HepG2 (cell line): ENCODE data around the gene CCDC69. TPM values are rescaled to one million over a fixed set of nuclear protein-coding genes. Genes with fewer than 3 reads are reported as not detected.

Experiments used
- ATF7-NPFF ChIP-seq: sonication (generic); formaldehyde crosslinking; IDR thresholded peaks from 2 replicates; pipeline ENCODE4 v1.8.1; 2023; ENCODE audit warnings: mild to moderate bottlenecking, low read depth, missing genetic modification reagents, moderate library complexity
- CENPBD1 ChIP-seq: sonication (generic); formaldehyde crosslinking; IDR thresholded peaks from 2 replicates; pipeline ENCODE4 v1.8.0; 2022; ENCODE audit warnings: missing genetic modification reagents, low read depth, mild to moderate bottlenecking, borderline replicate concordance
- ESRRA ChIP-seq: sonication (generic); formaldehyde crosslinking; IDR thresholded peaks from 2 replicates; pipeline ENCODE4 v1.5.1; 2020; ENCODE audit warnings: mild to moderate bottlenecking, low read depth, missing genetic modification reagents
- GTF2F1 ChIP-seq: fragments of 150-350 bp; IDR thresholded peaks from 2 replicates; pipeline ENCODE4 v1.6.1; 2014; ENCODE audit warnings: low read length
- GZF1 ChIP-seq: sonication (generic); formaldehyde crosslinking; IDR thresholded peaks from 2 replicates; pipeline ENCODE4 v1.5.1; 2020; ENCODE audit warnings: mild to moderate bottlenecking, missing genetic modification reagents
- ISL2 ChIP-seq: sonication (generic); formaldehyde crosslinking; IDR thresholded peaks from 2 replicates; pipeline ENCODE4 v1.5.0; 2020; ENCODE audit warnings: missing genetic modification reagents
- KAT8 ChIP-seq: IDR thresholded peaks from 2 replicates; pipeline ENCODE4 v1.6.1; 2016; ENCODE audit warnings: missing genetic modification reagents, missing compliant biosample characterization
- KDM2A ChIP-seq: sonication (generic); formaldehyde crosslinking; IDR thresholded peaks from 2 replicates; pipeline ENCODE4 v1.4.0; 2020; ENCODE audit warnings: low read depth, missing genetic modification reagents, borderline replicate concordance
- MEIS1 ChIP-seq: sonication (generic); formaldehyde crosslinking; IDR thresholded peaks from 2 replicates; pipeline ENCODE4 v1.9.0; 2021; ENCODE audit warnings: mild to moderate bottlenecking, missing genetic modification reagents, moderate library complexity, borderline replicate concordance
- MTF1 ChIP-seq: sonication (generic); formaldehyde crosslinking; IDR thresholded peaks from 2 replicates; pipeline ENCODE4 v1.5.0; 2020; ENCODE audit warnings: missing genetic modification reagents
- SIN3A ChIP-seq: IDR thresholded peaks from 2 replicates; pipeline ENCODE4 v1.6.1; 2011; ENCODE audit warnings: low read depth, mild to moderate bottlenecking, control low read depth, low read length, borderline replicate concordance
- TEAD3 ChIP-seq: optimal IDR thresholded peaks from 2 replicates; pipeline ENCODE3; 2016; ENCODE audit warnings: borderline replicate concordance
- ZHX2 ChIP-seq, 2 experiments: sonication (generic) in 1 of 2; formaldehyde crosslinking in 1 of 2; IDR thresholded peaks; 2 replicates each; pipeline versions ENCODE4 v1.6.1 to v1.9.0; 2014 to 2022; ENCODE audit warnings: antibody characterized with exemption in 1 of 2, borderline replicate concordance in 1 of 2, inconsistent platforms in 1 of 2, low read depth in 1 of 2, missing genetic modification reagents in 1 of 2
- ZNF451 ChIP-seq: sonication (generic); formaldehyde crosslinking; IDR thresholded peaks from 2 replicates; pipeline ENCODE4 v1.5.0; 2020; ENCODE audit warnings: mild to moderate bottlenecking, missing genetic modification reagents
- ZNF800 ChIP-seq: sonication (generic); formaldehyde crosslinking; IDR thresholded peaks from 2 replicates; pipeline ENCODE4 v1.4.0; 2020; ENCODE audit warnings: missing genetic modification reagents
- polyA plus RNA-seq, 8 experiments: library from polyadenylated mRNA; depleted of rRNA in 3 of 8; stranded (reverse) in 7 of 8; unstranded in 1 of 8; fragments of >200 nt; fragmentation: Illumina TruSeq in 4 of 8; extraction: Trizol in 4 of 8; gene quantifications; 2 replicates each; pipeline versions ENCODE4 v1.2.1 to v1.2.3, GENCODE V29; 2011 to 2016; ENCODE audit warnings: low read depth in 4 of 8, missing spikeins in 1 of 8, mixed read lengths in 1 of 8; ENCODE audit not compliant: insufficient read depth in 1 of 8
- total RNA-seq, 5 experiments: library from RNA; depleted of rRNA; stranded (reverse); fragments of >200 nt; fragmentation: Illumina TruSeq; extraction: Trizol; gene quantifications; 2 replicates each; pipeline ENCODE4 v1.2.3, GENCODE V29; 2016; ENCODE audit warnings: low read depth in 1 of 5
- TF ChIP-seq, protein P1 (sequence below): sonication (generic); formaldehyde crosslinking; IDR thresholded peaks from 2 replicates; pipeline ENCODE4 v1.8.0; 2022; ENCODE audit warnings: missing genetic modification reagents, mild to moderate bottlenecking, borderline replicate concordance
- TF ChIP-seq, protein P2 (sequence below): sonication (generic); formaldehyde crosslinking; IDR thresholded peaks from 2 replicates; pipeline ENCODE4 v1.4.0; 2020; ENCODE audit warnings: missing genetic modification reagents, mild to moderate bottlenecking, borderline replicate concordance

CCDC69 gene
- total and polyA plus RNA-seq, 2 of the 13 experiments (the other 11 are each of a cell fraction or from before 2014, with no cell fraction given), result 12.2 to 45.2 TPM

GRCh38 chr5:151157426-151158286, 66.2 kb downstream of the CCDC69 start, which contains the start of gene ANXA6 (continued):
- TF ChIP-seq, protein P1, sequence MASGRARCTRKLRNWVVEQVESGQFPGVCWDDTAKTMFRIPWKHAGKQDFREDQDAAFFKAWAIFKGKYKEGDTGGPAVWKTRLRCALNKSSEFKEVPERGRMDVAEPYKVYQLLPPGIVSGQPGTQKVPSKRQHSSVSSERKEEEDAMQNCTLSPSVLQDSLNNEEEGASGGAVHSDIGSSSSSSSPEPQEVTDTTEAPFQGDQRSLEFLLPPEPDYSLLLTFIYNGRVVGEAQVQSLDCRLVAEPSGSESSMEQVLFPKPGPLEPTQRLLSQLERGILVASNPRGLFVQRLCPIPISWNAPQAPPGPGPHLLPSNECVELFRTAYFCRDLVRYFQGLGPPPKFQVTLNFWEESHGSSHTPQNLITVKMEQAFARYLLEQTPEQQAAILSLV (CRISPR knock-in tag), result 0 out of 2 replicates have a peak, but pooled peaks have one; percentile 43
- TF ChIP-seq, protein P2, sequence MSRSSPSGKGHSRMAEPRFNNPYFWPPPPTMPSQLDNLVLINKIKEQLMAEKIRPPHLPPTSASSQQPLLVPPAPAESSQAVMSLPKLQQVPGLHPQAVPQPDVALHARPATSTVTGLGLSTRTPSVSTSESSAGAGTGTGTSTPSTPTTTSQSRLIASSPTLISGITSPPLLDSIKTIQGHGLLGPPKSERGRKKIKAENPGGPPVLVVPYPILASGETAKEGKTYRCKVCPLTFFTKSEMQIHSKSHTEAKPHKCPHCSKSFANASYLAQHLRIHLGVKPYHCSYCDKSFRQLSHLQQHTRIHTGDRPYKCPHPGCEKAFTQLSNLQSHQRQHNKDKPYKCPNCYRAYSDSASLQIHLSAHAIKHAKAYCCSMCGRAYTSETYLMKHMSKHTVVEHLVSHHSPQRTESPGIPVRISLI (CRISPR knock-in tag), result no peak
- TF ChIP-seq MEIS1 (CRISPR knock-in tag), result 0 out of 2 replicates have a peak, but pooled peaks have one; percentile 42
- TF ChIP-seq MTF1 (CRISPR knock-in tag), result no peak
- peak; percentile 29 for TF ChIP-seq TEAD3 (CRISPR knock-in tag)
- TF ChIP-seq ISL2, result peak; percentile 17; the same call in 1 of the 2 replicates
- no peak; the same call in 1 of the 2 replicates for TF ChIP-seq ESRRA (CRISPR knock-in tag)
- TF ChIP-seq SIN3A, result peak; percentile 69; the same call in 1 of the 2 replicates
- peak; percentile 85; the same call in 1 of the 2 replicates for TF ChIP-seq ZNF800
- TF ChIP-seq KAT8 (CRISPR knock-in tag), result peak; percentile 14; the same call in 1 of the 2 replicates
- TF ChIP-seq KDM2A (CRISPR knock-in tag), result peak; percentile 65; the same call in 1 of the 2 replicates
- no peak for TF ChIP-seq ZHX2 (IDR thresholded peaks at IDR 0.05; ENCODE audit: low read depth)
- no peak for TF ChIP-seq ZHX2 (CRISPR knock-in tag; IDR thresholded peaks at IDR 0.05; ENCODE audit: borderline replicate concordance)
- peak; percentile 93 for TF ChIP-seq GZF1 (CRISPR knock-in tag)
- TF ChIP-seq CENPBD1, result no peak
- TF ChIP-seq GTF2F1, result no peak
- TF ChIP-seq ZNF451 (CRISPR knock-in tag), result 0 out of 2 replicates have a peak, but pooled peaks have one; percentile 49
- TF ChIP-seq ATF7-NPFF (CRISPR knock-in tag), result peak; percentile 75
